ENCODE measurements around the gene PITHD1.
A peak's percentile ranks its signal among the peaks of the same experiment; 100 is the strongest.
"Not testable (repeated sequence)": the region's sequence is repeated elsewhere in the genome, so short reads cannot be mapped to it uniquely, and the experiment has no call there.

The PITHD1 gene

GRCh38 chr1:23799570-23800399 is 21.6 kb downstream of the PITHD1 start:
- peaks cover 0 to 24% (median 21%) of the 10 kb centered on the region in 4 experiments for H3K4me1 ChIP-seq (ENCODE audit: control extremely low read depth in 1 of 4, control insufficient read depth in 4 of 4, insufficient read depth in 4 of 4, low read length in 3 of 4)
- H3K27ac ChIP-seq (ENCODE audit: insufficient read depth in 1 of 2, low read depth in 1 of 2, low read length in 2 of 2, poor library complexity in 1 of 2, severe bottlenecking in 2 of 2), result peak overlapping the region in 1 of 2 experiments; percentile 86
- POLR2A ChIA-PET, result interaction anchor here (0.6 to 0.9 kb wide), 2 partner anchors 23 to 28 kb away, joined by 3 to 6 read pairs; no protein-coding TSS in a partner anchor
- CTCF ChIA-PET, result interaction anchor here (1.0 to 4.6 kb wide), 7 partner anchors 10 to 117 kb away, joined by 3 to 28 read pairs (median 4); partner anchors contain the start of gene PITHD1
- H3K9me3 ChIP-seq (ENCODE audit: control extremely low read depth in 1 of 5, control insufficient read depth in 4 of 5, insufficient read depth in 2 of 5, low read depth in 1 of 5, low read length in 4 of 5), result no peaks in the 10 kb centered on the region
- no peaks in the 10 kb centered on the region for H3K27me3 ChIP-seq (replicated peaks in 2 of 5; ENCODE audit: control insufficient read depth in 4 of 5, insufficient read depth in 5 of 5, low read length in 4 of 5)
- H3K36me3 ChIP-seq (ENCODE audit: control insufficient read depth in 4 of 4, insufficient read depth in 4 of 4, low read length in 3 of 4), result peaks cover 0 to 40% (median 25%) of the 10 kb centered on the region in 4 experiments
- H3K4me3 ChIP-seq (ENCODE audit: control insufficient read depth in 1 of 7, extremely low read depth in 1 of 7, insufficient read depth in 4 of 7, low read depth in 2 of 7, low read length in 6 of 7), result peak overlapping the region; percentile 57 to 89 (median 81)
- DNase-seq, result peak in 1 of 3 donors; percentile 48
- under 1% methylated on average over 25 of the region's 48 CpGs for WGBS (ENCODE audit: insufficient coverage)

GRCh38 chr1:23800400-23801337 is 22.5 kb downstream of the PITHD1 start, which contains the start of gene GALE:
TSS of gene GALE (minus strand) at chr1:23800754. CDS start at chr1:23799007, 1,747 bp downstream.
- CTCF ChIA-PET, result interaction anchor here (1.0 to 4.6 kb wide), 6 partner anchors 10 to 116 kb away, joined by 3 to 28 read pairs (median 12); partner anchors contain the start of gene PITHD1
- Histone ChIP-seq H3K4me3 (ENCODE audit: control insufficient read depth in 1 of 7, extremely low read depth in 1 of 7, insufficient read depth in 4 of 7, low read depth in 2 of 7, low read length in 6 of 7) (peak within 1 kb of the TSS; percentile 57 to 89 (median 81)), H3K4me1 (ENCODE audit: control extremely low read depth in 1 of 4, control insufficient read depth in 4 of 4, insufficient read depth in 4 of 4, low read length in 3 of 4) (peaks cover 0 to 26% (median 21%) of the 10 kb centered on the region in 4 experiments), H3K36me3 (ENCODE audit: control insufficient read depth in 4 of 4, insufficient read depth in 4 of 4, low read length in 3 of 4) (peaks cover 0 to 33% (median 23%) of the 10 kb centered on the region in 4 experiments), H3K27ac (ENCODE audit: insufficient read depth in 1 of 2, low read depth in 1 of 2, low read length in 2 of 2, poor library complexity in 1 of 2, severe bottlenecking in 2 of 2) (peak within 1 kb of the TSS; percentile 64 to 86), H3K9me3 (ENCODE audit: control extremely low read depth in 1 of 5, control insufficient read depth in 4 of 5, insufficient read depth in 2 of 5, low read depth in 1 of 5, low read length in 4 of 5) (no peaks in the 10 kb centered on the region), H3K27me3 (replicated peaks in 2 of 5; ENCODE audit: control insufficient read depth in 4 of 5, insufficient read depth in 5 of 5, low read length in 4 of 5) (no peaks in the 10 kb centered on the region)
- 0% methylated on average over 55 of the region's 82 CpGs for WGBS (ENCODE audit: insufficient coverage)
- POLR2A ChIA-PET, result interaction anchor here (0.9 to 1.6 kb wide), 2 partner anchors 23 to 28 kb away, joined by 6 read pairs; partner anchors contain the start of gene PITHD1
- DNase-seq, result peak; percentile 95 to 97 (median 97)

- peaks cover 0 to 28% (median 20%) of the 10 kb centered on the region in 4 experiments for H3K36me3 ChIP-seq (ENCODE audit: control insufficient read depth in 4 of 4, insufficient read depth in 4 of 4, low read length in 3 of 4)
- H3K27ac ChIP-seq (ENCODE audit: insufficient read depth in 1 of 2, low read depth in 1 of 2, low read length in 2 of 2, poor library complexity in 1 of 2, severe bottlenecking in 2 of 2), result peak overlapping the region; percentile 64 to 86
- no peak for DNase-seq
- no peaks in the 10 kb centered on the region for H3K27me3 ChIP-seq (replicated peaks in 2 of 5; ENCODE audit: control insufficient read depth in 4 of 5, insufficient read depth in 5 of 5, low read length in 4 of 5)
- peaks cover 0 to 28% (median 21%) of the 10 kb centered on the region in 4 experiments for H3K4me1 ChIP-seq (ENCODE audit: control extremely low read depth in 1 of 4, control insufficient read depth in 4 of 4, insufficient read depth in 4 of 4, low read length in 3 of 4)
- CTCF ChIA-PET, result interaction anchor here (0.8 to 4.6 kb wide), 6 partner anchors 10 to 115 kb away, joined by 3 to 28 read pairs (median 11); partner anchors contain the start of genes FUCA1 and PITHD1
- no peaks in the 10 kb centered on the region for H3K9me3 ChIP-seq (ENCODE audit: control extremely low read depth in 1 of 5, control insufficient read depth in 4 of 5, insufficient read depth in 2 of 5, low read depth in 1 of 5, low read length in 4 of 5)
- POLR2A ChIA-PET, result interaction anchor here (1.0 to 1.6 kb wide), 2 partner anchors 9 to 23 kb away, joined by 4 to 6 read pairs; partner anchors contain the start of gene PITHD1
- WGBS (ENCODE audit: insufficient coverage), result 69% methylated on average over 15 of the region's 19 CpGs
- H3K4me3 ChIP-seq (ENCODE audit: control insufficient read depth in 1 of 7, extremely low read depth in 1 of 7, insufficient read depth in 4 of 7, low read depth in 2 of 7, low read length in 6 of 7), result peak overlapping the region; percentile 40 to 89 (median 78)
Measured at GRCh38 chr1:23801338-23801748, 23.1 kb downstream of the PITHD1 start.

- no peak overlapping the region for H3K4me3 ChIP-seq (ENCODE audit: control insufficient read depth in 1 of 7, extremely low read depth in 1 of 7, insufficient read depth in 4 of 7, low read depth in 2 of 7, low read length in 6 of 7)
- no peak for DNase-seq
- POLR2A ChIA-PET, result interaction anchor here (1.0 to 1.6 kb wide), 2 partner anchors 9 to 24 kb away, joined by 4 to 6 read pairs; partner anchors contain the start of gene PITHD1
- CTCF ChIA-PET, result interaction anchor here (0.8 to 4.6 kb wide), 12 partner anchors 9 to 171 kb away, joined by 3 to 28 read pairs (median 4); partner anchors contain the start of genes FUCA1 and PITHD1
- H3K36me3 ChIP-seq (ENCODE audit: control insufficient read depth in 4 of 4, insufficient read depth in 4 of 4, low read length in 3 of 4), result peaks cover 2 to 27% (median 17%) of the 10 kb centered on the region in 4 experiments
- peaks cover 0 to 33% (median 24%) of the 10 kb centered on the region in 4 experiments for H3K4me1 ChIP-seq (ENCODE audit: control extremely low read depth in 1 of 4, control insufficient read depth in 4 of 4, insufficient read depth in 4 of 4, low read length in 3 of 4)
- H3K27me3 ChIP-seq (replicated peaks in 2 of 5; ENCODE audit: control insufficient read depth in 4 of 5, insufficient read depth in 5 of 5, low read length in 4 of 5), result no peaks in the 10 kb centered on the region
- H3K27ac ChIP-seq (ENCODE audit: insufficient read depth in 1 of 2, low read depth in 1 of 2, low read length in 2 of 2, poor library complexity in 1 of 2, severe bottlenecking in 2 of 2), result no peak overlapping the region
- WGBS (ENCODE audit: insufficient coverage), result 82% methylated on average over 7 of the region's 10 CpGs
- no peaks in the 10 kb centered on the region for H3K9me3 ChIP-seq (ENCODE audit: control extremely low read depth in 1 of 5, control insufficient read depth in 4 of 5, insufficient read depth in 2 of 5, low read depth in 1 of 5, low read length in 4 of 5)
Measured at GRCh38 chr1:23801876-23802275, 23.7 kb downstream of the PITHD1 start.

- DNase-seq; H3K27me3 ChIP-seq (replicated peaks in 2 of 5; ENCODE audit: control insufficient read depth in 4 of 5, insufficient read depth in 5 of 5, low read length in 4 of 5); H3K4me3 ChIP-seq (ENCODE audit: control insufficient read depth in 1 of 7, extremely low read depth in 1 of 7, insufficient read depth in 4 of 7, low read depth in 2 of 7, low read length in 6 of 7); H3K27ac ChIP-seq (ENCODE audit: insufficient read depth in 1 of 2, low read depth in 1 of 2, low read length in 2 of 2, poor library complexity in 1 of 2, severe bottlenecking in 2 of 2); POLR2A ChIA-PET; H3K9me3 ChIP-seq (ENCODE audit: control extremely low read depth in 1 of 5, control insufficient read depth in 4 of 5, insufficient read depth in 2 of 5, low read depth in 1 of 5, low read length in 4 of 5): not testable (repeated sequence)
- H3K4me1 ChIP-seq (ENCODE audit: control extremely low read depth in 1 of 4, control insufficient read depth in 4 of 4, insufficient read depth in 4 of 4, low read length in 3 of 4), result peaks cover 3 to 43% (median 34%) of the 10 kb centered on the region in 4 experiments
- CTCF ChIA-PET, result interaction anchor here (1.0 to 3.2 kb wide), 8 partner anchors 8 to 170 kb away, joined by 3 to 24 read pairs (median 6); no protein-coding TSS in a partner anchor
- H3K36me3 ChIP-seq (ENCODE audit: control insufficient read depth in 4 of 4, insufficient read depth in 4 of 4, low read length in 3 of 4), result peaks cover 2 to 19% (median 10%) of the 10 kb centered on the region in 4 experiments
- 100% methylated on average over 3 of the region's 7 CpGs for WGBS (ENCODE audit: insufficient coverage)
Measured at GRCh38 chr1:23802809-23803342, 24.7 kb downstream of the PITHD1 start.

- Histone ChIP-seq H3K4me3 (ENCODE audit: control insufficient read depth in 1 of 7, extremely low read depth in 1 of 7, insufficient read depth in 4 of 7, low read depth in 2 of 7, low read length in 6 of 7) (no peak overlapping the region), H3K36me3 (ENCODE audit: control insufficient read depth in 4 of 4, insufficient read depth in 4 of 4, low read length in 3 of 4) (peaks cover 2 to 14% (median 8%) of the 10 kb centered on the region in 4 experiments), H3K27ac (ENCODE audit: insufficient read depth in 1 of 2, low read depth in 1 of 2, low read length in 2 of 2, poor library complexity in 1 of 2, severe bottlenecking in 2 of 2) (no peak overlapping the region), H3K4me1 (ENCODE audit: control extremely low read depth in 1 of 4, control insufficient read depth in 4 of 4, insufficient read depth in 4 of 4, low read length in 3 of 4) (peaks cover 3 to 49% (median 40%) of the 10 kb centered on the region in 4 experiments), H3K27me3 (replicated peaks in 2 of 5; ENCODE audit: control insufficient read depth in 4 of 5, insufficient read depth in 5 of 5, low read length in 4 of 5) (no peaks in the 10 kb centered on the region), H3K9me3 (ENCODE audit: control extremely low read depth in 1 of 5, control insufficient read depth in 4 of 5, insufficient read depth in 2 of 5, low read depth in 1 of 5, low read length in 4 of 5) (no peaks in the 10 kb centered on the region)
- POLR2A ChIA-PET, result interaction anchor here (0.6 kb wide), 1 partner anchor 154 kb away, joined by 3 read pairs; no protein-coding TSS in a partner anchor
- WGBS (ENCODE audit: insufficient coverage), result 100% methylated on average over 5 of the region's 5 CpGs
- CTCF ChIA-PET, result interaction anchor here (0.9 to 3.2 kb wide), 4 partner anchors 18 to 113 kb away, joined by 3 to 18 read pairs (median 6); no protein-coding TSS in a partner anchor
- DNase-seq, result no peak
Measured at GRCh38 chr1:23803674-23804073, 25.5 kb downstream of the PITHD1 start.

All from common myeloid progenitor, CD34-positive (primary cell).